T-cell (primary cell): ENCODE measurements around the gene FAM241A. TPM values are rescaled to one million over a fixed set of nuclear protein-coding genes. Genes with fewer than 3 reads are reported as not detected.

Source experiments
- ATAC-seq, 4 experiments: fragments of 200-7000 bp in 3 of 4; fragments of 150-1000 bp in 1 of 4; cut with Tn5 transposase; replicated peaks in 1 of 4; 1 replicate in 3 of 4; 2 replicates in 1 of 4; pipeline ENCODE4 v1.10.0; 2021; ENCODE audit warnings: moderate library complexity in 3 of 4, mild to moderate bottlenecking in 2 of 4, moderate number of reproducible peaks in 1 of 4
- CTCF ChIA-PET, 2 donors: fragments of 300-600 bp; sonication (Branson Sonifier 250); formaldehyde crosslinking; loops; one replicate each; lab custom pipeline; 2022; ENCODE audit warnings: antibody characterized with exemption in 2 of 2; lab: Charles Lee
- POLR2A ChIA-PET, 2 donors: fragments of 300-600 bp; sonication (Branson Sonifier 250); formaldehyde crosslinking; loops; one replicate each; lab custom pipeline; 2022; ENCODE audit warnings: antibody characterized with exemption in 2 of 2; lab: Charles Lee
- DNase-seq, 35 experiments: peaks; one replicate each; pipeline versions ENCODE4 v3.0.0 to v3.0.0-alpha.2; 2013 to 2023
- H3K27ac ChIP-seq: one replicate; pipeline ENCODE4 v1.5.1; 2013; ENCODE audit warnings: low read length
- H3K27me3 ChIP-seq, 2 experiments: replicated peaks in 1 of 2; 1 replicate in 1 of 2; 2 replicates in 1 of 2; pipeline versions ENCODE4 v1.6.1 to v1.7.0; 2013; ENCODE audit warnings: low read length in 1 of 2, mixed read lengths in 1 of 2; ENCODE audit not compliant: control insufficient read depth in 2 of 2, insufficient read depth in 2 of 2; ENCODE audit errors: extremely low read depth in 1 of 2
- H3K36me3 ChIP-seq, 2 donors: 1 replicate in 1 of 2; 2 replicates in 1 of 2; pipeline versions ENCODE4 v1.6.1 to v1.7.0; 2013; ENCODE audit warnings: low read length in 1 of 2; ENCODE audit not compliant: control insufficient read depth in 2 of 2, insufficient read depth in 1 of 2; ENCODE audit errors: extremely low read depth in 1 of 2
- H3K4me1 ChIP-seq, 2 experiments: 1 replicate in 1 of 2; 2 replicates in 1 of 2; pipeline versions ENCODE4 v1.6.1 to v1.7.0; 2013; ENCODE audit warnings: low read length in 2 of 2, mixed read lengths in 1 of 2; ENCODE audit not compliant: insufficient read depth in 2 of 2, control insufficient read depth in 1 of 2; ENCODE audit errors: extremely low read depth in 1 of 2
- H3K4me3 ChIP-seq, 2 donors: 1 replicate in 1 of 2; 2 replicates in 1 of 2; pipeline versions ENCODE4 v1.5.1 to v1.7.0; 2013; ENCODE audit warnings: mild to moderate bottlenecking in 2 of 2, low read length in 1 of 2, moderate library complexity in 1 of 2; ENCODE audit not compliant: control insufficient read depth in 1 of 2; ENCODE audit errors: extremely low read depth in 1 of 2
- H3K9me3 ChIP-seq: 2 replicates; pipeline ENCODE4 v1.7.0; 2013
- H3K27ac Mint-ChIP-seq, 2 donors: one replicate each; pipeline ENCODE4 v1.8.0; 2020 to 2021; ENCODE audit warnings: mild to moderate bottlenecking in 2 of 2, mixed read lengths in 2 of 2
- H3K27me3 Mint-ChIP-seq, 2 donors: one replicate each; pipeline ENCODE4 v1.8.0; 2021 to 2022; ENCODE audit warnings: mixed read lengths in 2 of 2
- H3K36me3 Mint-ChIP-seq: one replicate; pipeline ENCODE4 v1.8.0; 2021; ENCODE audit warnings: mixed read lengths
- H3K4me1 Mint-ChIP-seq, 3 donors: one replicate each; pipeline ENCODE4 v1.8.0; 2020 to 2022; ENCODE audit warnings: mixed read lengths in 3 of 3, mild to moderate bottlenecking in 1 of 3
- H3K4me3 Mint-ChIP-seq, 3 donors: one replicate each; pipeline ENCODE4 v1.8.0; 2020 to 2022; ENCODE audit warnings: mild to moderate bottlenecking in 3 of 3, mixed read lengths in 3 of 3, moderate library complexity in 3 of 3
- H3K9me3 Mint-ChIP-seq, 3 donors: one replicate each; pipeline ENCODE4 v1.8.0; 2020 to 2022; ENCODE audit warnings: mixed read lengths in 3 of 3
- WGBS: methylation state at CpG from one replicate; pipeline ENCODE4 v1.1.5; 2013; ENCODE audit warnings: missing lambda C conversion rate; ENCODE audit not compliant: insufficient coverage; 5-methylcytosine and 5-hydroxymethylcytosine counted together
- total RNA-seq, 35 experiments: library from RNA in 6 of 35; stranded (reverse) in 6 of 35; fragments of 120-200 nt in 1 of 35; gene quantifications; one replicate each; pipeline versions ENCODE4 v1.2.1 to v1.2.4 and lab custom pipeline; 2013 to 2026

FAM241A gene
- total RNA-seq, 5 donors from 2014 or later (not counting 1 experiment from before 2014, with no cell fraction given) = 1.4 to 3.4 (median 2.0) TPM

GRCh38 chr4:112146502-112146813 is 1.2 kb downstream of the FAM241A start:
- ChIA-PET CTCF (interaction anchor here in 1 of 2 donors (0.8 to 1.1 kb wide), 2 partner anchors 10 to 619 kb away, joined by 3 to 11 read pairs; no protein-coding TSS in a partner anchor), POLR2A (interaction anchor here in 1 of 2 donors (2.4 kb wide), 1 partner anchor 12 kb away, joined by 8 read pairs; no protein-coding TSS in a partner anchor)
- Histone ChIP-seq H3K4me1 (peaks cover 5 to 8% of the 10 kb centered on the region in 2 experiments), H3K27ac (peak overlapping the region; percentile 80), H3K9me3 (no peaks in the 10 kb centered on the region), H3K27me3 (no peaks in the 10 kb centered on the region), H3K4me3 (peak overlapping the region; percentile 90 to 91), H3K36me3 (no peaks in the 10 kb centered on the region)
- Mint-ChIP-seq H3K4me3 (peak overlapping the region; percentile 82 to 89 (median 86)), H3K9me3 (no peaks in the 10 kb centered on the region), H3K4me1 (peaks cover 33 to 45% (median 35%) of the 10 kb centered on the region in 3 donors), H3K36me3 (no peaks in the 10 kb centered on the region), H3K27ac (peak overlapping the region; percentile 23 to 95), H3K27me3 (no peaks in the 10 kb centered on the region)
- peak in 1 of 35 experiments; percentile 12 for DNase-seq
- no peak for ATAC-seq
- WGBS = no CpG with 5 or more reads among the region's 2 CpGs

DNA sequence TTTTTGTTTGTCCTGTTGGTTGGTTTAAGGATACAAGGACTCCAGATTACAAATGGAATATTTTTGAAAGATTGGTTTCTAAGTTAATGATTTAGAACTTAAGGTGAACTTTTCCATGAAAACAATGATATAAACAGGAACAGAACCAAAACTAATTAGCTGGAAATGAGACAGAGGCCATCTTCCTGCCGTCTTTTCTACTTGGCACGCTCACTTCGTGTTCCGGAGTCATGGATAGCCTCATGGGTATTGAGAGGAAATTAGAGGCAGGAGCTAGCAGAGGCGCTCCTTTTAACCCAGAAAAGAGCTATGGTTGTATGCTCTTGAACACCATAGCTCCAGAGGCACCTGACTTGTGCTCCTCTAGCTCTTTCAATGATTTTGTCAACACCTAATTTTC is 2.4 kb downstream of the FAM241A start:
- Histone ChIP-seq H3K9me3 (no peaks in the 10 kb centered on the region), H3K27ac (no peak overlapping the region), H3K4me3 (no peak overlapping the region), H3K4me1 (peaks cover 8 to 9% of the 10 kb centered on the region in 2 experiments), H3K27me3 (no peaks in the 10 kb centered on the region), H3K36me3 (no peaks in the 10 kb centered on the region)
- no peak for DNase-seq
- Mint-ChIP-seq H3K27me3 (no peaks in the 10 kb centered on the region), H3K4me3 (peak overlapping the region in 2 of 3 donors; percentile 18 to 82), H3K36me3 (no peaks in the 10 kb centered on the region), H3K9me3 (no peaks in the 10 kb centered on the region), H3K27ac (no peak overlapping the region), H3K4me1 (peaks cover 40 to 51% (median 42%) of the 10 kb centered on the region in 3 donors)
- no peak for ATAC-seq
- ChIA-PET CTCF (interaction anchor here (0.6 to 1.8 kb wide), 9 partner anchors 11 to 1983 kb away, joined by 3 to 5 read pairs (median 3); partner anchors contain the start of gene TIFA (in 1 of the 2)), POLR2A (interaction anchor here (0.6 to 2.4 kb wide), 3 partner anchors 9 to 35 kb away, joined by 3 to 8 read pairs (median 3); no protein-coding TSS in a partner anchor)
- no CpG with 5 or more reads among the region's 5 CpGs for WGBS

- Mint-ChIP-seq H3K4me1 (peaks cover 49 to 51% (median 50%) of the 10 kb centered on the region in 3 donors), H3K4me3 (no peak overlapping the region)
Observed at GRCh38 chr4:112150920-112151319, 5.7 kb downstream of the FAM241A start.

GRCh38 chr4:112152521-112152920 is 7.3 kb downstream of the FAM241A start:
- no peak for DNase-seq
- Mint-ChIP-seq H3K9me3 (no peaks in the 10 kb centered on the region), H3K27me3 (no peaks in the 10 kb centered on the region), H3K4me3 (peak overlapping the region in 1 of 3 donors; percentile 26), H3K4me1 (peaks cover 34 to 41% (median 41%) of the 10 kb centered on the region in 3 donors), H3K36me3 (no peaks in the 10 kb centered on the region), H3K27ac (no peak overlapping the region)
- H3K27ac ChIP-seq = no peak overlapping the region
- no peaks in the 10 kb centered on the region for H3K36me3 ChIP-seq
- H3K9me3 ChIP-seq = no peaks in the 10 kb centered on the region
- H3K4me3 ChIP-seq = no peak overlapping the region
- ChIA-PET POLR2A (no interaction called here), CTCF (interaction anchor here in 1 of 2 donors (0.5 kb wide), 1 partner anchor 487 kb away, joined by 5 read pairs; no protein-coding TSS in a partner anchor)
- no peak for ATAC-seq
- H3K27me3 ChIP-seq = no peaks in the 10 kb centered on the region
- 0% methylated on average over 1 of the region's 6 CpGs for WGBS
- H3K4me1 ChIP-seq = peaks cover 3 to 13% of the 10 kb centered on the region in 2 experiments

More at GRCh38 chr4:112150920-112151319, 5.7 kb downstream of the FAM241A start:
- Histone ChIP-seq H3K9me3 (no peaks in the 10 kb centered on the region), H3K36me3 (no peaks in the 10 kb centered on the region), H3K4me1 (peaks cover 3 to 17% of the 10 kb centered on the region in 2 experiments), H3K27me3 (no peaks in the 10 kb centered on the region), H3K27ac (no peak overlapping the region), H3K4me3 (no peak overlapping the region)
- Mint-ChIP-seq H3K36me3 (no peaks in the 10 kb centered on the region), H3K27me3 (no peaks in the 10 kb centered on the region), H3K9me3 (no peaks in the 10 kb centered on the region), H3K27ac (no peak overlapping the region)
- CTCF ChIA-PET = interaction anchor here in 1 of 2 donors (0.7 kb wide), 1 partner anchor 48 kb away, joined by 3 read pairs; no protein-coding TSS in a partner anchor
- ATAC-seq = no peak
- DNase-seq = no peak
- WGBS = 86% methylated on average over 3 of the region's 5 CpGs
- POLR2A ChIA-PET = no interaction called here

- Mint-ChIP-seq H3K36me3 (no peaks in the 10 kb centered on the region), H3K9me3 (no peaks in the 10 kb centered on the region), H3K4me3 (peak overlapping the region in 1 of 3 donors; percentile 61), H3K27ac (no peak overlapping the region), H3K27me3 (no peaks in the 10 kb centered on the region), H3K4me1 (peaks cover 28 to 34% (median 33%) of the 10 kb centered on the region in 3 donors)
- ATAC-seq = peak in 1 of 4 experiments; percentile 54
- no peaks in the 10 kb centered on the region for H3K27me3 ChIP-seq
- POLR2A ChIA-PET = no interaction called here
- CTCF ChIA-PET = no interaction called here
- no CpG with 5 or more reads among the region's 4 CpGs for WGBS
- H3K4me3 ChIP-seq = no peak overlapping the region
- no peaks in the 10 kb centered on the region for H3K9me3 ChIP-seq
- no peak overlapping the region for H3K27ac ChIP-seq
- peak in 2 of 35 experiments; percentile 4 to 11 for DNase-seq
- H3K36me3 ChIP-seq = no peaks in the 10 kb centered on the region
- H3K4me1 ChIP-seq = peaks cover 0 to 13% of the 10 kb centered on the region in 2 experiments
Observed at GRCh38 chr4:112153211-112153791, 8.0 kb downstream of the FAM241A start.

GRCh38 chr4:112156112-112156511 is 10.9 kb downstream of the FAM241A start:
- Mint-ChIP-seq H3K27ac (no peak overlapping the region), H3K4me3 (no peak overlapping the region), H3K9me3 (peaks cover 0 to 7% (median 1%) of the 10 kb centered on the region in 3 donors), H3K27me3 (no peaks in the 10 kb centered on the region), H3K4me1 (peaks cover 21 to 28% (median 27%) of the 10 kb centered on the region in 3 donors), H3K36me3 (peaks cover 3% of the 10 kb centered on the region)
- H3K27me3 ChIP-seq = no peaks in the 10 kb centered on the region
- no peak overlapping the region for H3K4me3 ChIP-seq
- no peak overlapping the region for H3K27ac ChIP-seq
- no peak for ATAC-seq
- ChIA-PET CTCF (interaction anchor here in 1 of 2 donors (0.7 to 1.2 kb wide), 2 partner anchors 9 to 19 kb away, joined by 3 read pairs; no protein-coding TSS in a partner anchor), POLR2A (interaction anchor here in 1 of 2 donors (0.6 kb wide), 1 partner anchor 41 kb away, joined by 6 read pairs; no protein-coding TSS in a partner anchor)
- H3K9me3 ChIP-seq = no peaks in the 10 kb centered on the region
- H3K4me1 ChIP-seq = peaks cover 0 to 13% of the 10 kb centered on the region in 2 experiments
- no peak for DNase-seq
- WGBS = no CpG with 5 or more reads among the region's 1 CpG
- H3K36me3 ChIP-seq = no peaks in the 10 kb centered on the region
